Esophagus muscularis mucosa (tissue), 3 donors: ENCODE data around the gene ASB15.

Experiments
- CTCF ChIP-seq, 3 experiments: fragments of 200-600 bp in 2 of 3; fragments of 450-650 bp in 1 of 3; sonication (generic) in 2 of 3; IDR thresholded peaks; one replicate each; pipeline ENCODE4 v1.5.1; 2017 to 2019; ENCODE audit warnings: antibody characterized with exemption in 3 of 3, mild to moderate bottlenecking in 2 of 3, moderate library complexity in 1 of 3
- EP300 ChIP-seq: sonication (generic); formaldehyde crosslinking; IDR thresholded peaks from one replicate; pipeline ENCODE4 v1.6.1; 2017; ENCODE audit warnings: antibody characterized with exemption

- TF ChIP-seq EP300: no peak
- TF ChIP-seq CTCF (IDR thresholded peaks at IDR 0.05): no peak
These were observed 55.7 kb downstream of the ASB15 start for GRCh38 chr7:123657304-123657685.
